Hepatocyte (in vitro differentiated cells): ENCODE measurements around the gene ZP2. TPM values are rescaled to one million over a fixed set of nuclear protein-coding genes. Genes with fewer than 3 reads are reported as not detected.

ENCODE experiments used
- DNase-seq: peaks from one replicate; pipeline ENCODE4 v3.0.0-alpha.2; 2016; ENCODE audit warnings: low spot score
- H2AFZ ChIP-seq: fragments of 200-600 bp; sonication (generic); 2 replicates; pipeline ENCODE4 v1.6.0; 2016; ENCODE audit warnings: antibody characterized with exemption, mild to moderate bottlenecking
- H3K27ac ChIP-seq: fragments of 200-600 bp; sonication (generic); 2 replicates; pipeline ENCODE4 v1.5.1; 2016; ENCODE audit warnings: mild to moderate bottlenecking
- H3K27me3 ChIP-seq: fragments of 200-600 bp; sonication (generic); 2 replicates; pipeline ENCODE4 v1.6.1; 2016
- H3K36me3 ChIP-seq: fragments of 200-600 bp; sonication (generic); replicated peaks from 2 replicates; pipeline ENCODE4 v1.5.1; 2016; ENCODE audit warnings: low read depth; ENCODE audit not compliant: insufficient read depth
- H3K4me1 ChIP-seq: fragments of 200-600 bp; sonication (generic); 2 replicates; pipeline ENCODE4 v1.5.1; 2016; ENCODE audit warnings: mild to moderate bottlenecking, moderate library complexity; ENCODE audit not compliant: insufficient read depth
- H3K4me2 ChIP-seq: fragments of 200-600 bp; sonication (generic); 2 replicates; pipeline ENCODE4 v1.6.0; 2016
- H3K4me3 ChIP-seq: fragments of 200-600 bp; sonication (generic); 2 replicates; pipeline ENCODE4 v1.5.1; 2016; ENCODE audit warnings: mild to moderate bottlenecking
- H3K79me2 ChIP-seq: fragments of 200-600 bp; sonication (generic); 2 replicates; pipeline ENCODE4 v1.6.0; 2017; ENCODE audit warnings: mild to moderate bottlenecking
- H3K9me2 ChIP-seq: fragments of 200-600 bp; sonication (generic); replicated peaks from 2 replicates; pipeline ENCODE4 v1.6.0; 2017; ENCODE audit warnings: mild to moderate bottlenecking; ENCODE audit not compliant: insufficient read depth
- H3K9me3 ChIP-seq: fragments of 200-600 bp; sonication (generic); 2 replicates; pipeline ENCODE4 v1.5.1; 2016; ENCODE audit warnings: low read depth, mild to moderate bottlenecking
- H4K20me1 ChIP-seq: fragments of 200-600 bp; sonication (generic); 2 replicates; pipeline ENCODE4 v1.6.0; 2016; ENCODE audit warnings: mild to moderate bottlenecking; ENCODE audit not compliant: insufficient read depth, poor library complexity, severe bottlenecking
- CTCF ChIP-seq: fragments of 200-600 bp; sonication (generic); IDR thresholded peaks from 2 replicates; pipeline ENCODE4 v1.5.1; 2016; ENCODE audit warnings: antibody characterized with exemption, mild to moderate bottlenecking; ENCODE audit not compliant: poor library complexity
- EZH2 ChIP-seq: fragments of 200-600 bp; sonication (generic); IDR thresholded peaks from 2 replicates; pipeline ENCODE4 v1.6.1; 2016; ENCODE audit warnings: antibody characterized with exemption, mild to moderate bottlenecking, borderline replicate concordance
- EZH2phosphoT487 ChIP-seq: fragments of 200-600 bp; sonication (generic); IDR thresholded peaks from one replicate; pipeline ENCODE4 v1.6.1; 2018; ENCODE audit warnings: antibody characterized with exemption, mild to moderate bottlenecking, low read depth, moderate library complexity; ENCODE audit not compliant: unreplicated experiment, severe bottlenecking
- WGBS: methylation state at CpG from one replicate; pipeline ENCODE4 v1.1.6; 2016; ENCODE audit warnings: low lambda C conversion rate; ENCODE audit errors: missing lambda C conversion rate; 5-methylcytosine and 5-hydroxymethylcytosine counted together
- polyA plus RNA-seq: library from polyadenylated mRNA; unstranded; fragments of >200 nt; fragmentation: Nextera tagmentation; extraction: Ambion mirVana; gene quantifications from 2 replicates; pipeline ENCODE4 v1.2.1, GENCODE V29; 2016
- total RNA-seq: library from RNA; depleted of rRNA; stranded (reverse); fragments of >200 nt; gene quantifications from 2 replicates; pipeline ENCODE4 v1.2.3, GENCODE V29; 2014

Gene ZP2
- total and polyA plus RNA-seq, 2 experiments from 2014 or later = 0.20 TPM; not detected in 1

GRCh38 chr16:21219551-21219950 is 8.2 kb upstream of the ZP2 start:
- Histone ChIP-seq H3K27ac (no peak overlapping the region), H3K4me2 (no peak overlapping the region), H3K9me3 (no peaks in the 10 kb centered on the region), H3K9me2 (no peaks in the 10 kb centered on the region), H4K20me1 (no peaks in the 10 kb centered on the region), H3K36me3 (no peaks in the 10 kb centered on the region), H2AFZ (no peak overlapping the region), H3K27me3 (no peaks in the 10 kb centered on the region), H3K4me3 (no peak overlapping the region), H3K79me2 (no peaks in the 10 kb centered on the region), H3K4me1 (peaks cover 14% of the 10 kb centered on the region)
- WGBS = 97% methylated on average over 2 of the region's 2 CpGs
- DNase-seq = no peak
- TF ChIP-seq EZH2phosphoT487 (no peak), CTCF (no peak), EZH2 (no peak)

- peaks cover 6% of the 10 kb centered on the region for H3K4me1 ChIP-seq
- no peak for DNase-seq
- no peaks in the 10 kb centered on the region for H3K9me2 ChIP-seq
- H3K4me2 ChIP-seq = no peak overlapping the region
- H2AFZ ChIP-seq = no peak overlapping the region
- H3K36me3 ChIP-seq = no peaks in the 10 kb centered on the region
- no peaks in the 10 kb centered on the region for H3K9me3 ChIP-seq
- no peak overlapping the region for H3K4me3 ChIP-seq
- no peak overlapping the region for H3K27ac ChIP-seq
- H4K20me1 ChIP-seq = no peaks in the 10 kb centered on the region
- no peak for TF ChIP-seq CTCF
- TF ChIP-seq EZH2phosphoT487 = no peak
- TF ChIP-seq EZH2 = no peak
- H3K27me3 ChIP-seq = no peaks in the 10 kb centered on the region
- no peaks in the 10 kb centered on the region for H3K79me2 ChIP-seq
- WGBS = 57% methylated on average over 7 of the region's 7 CpGs
Measured at GRCh38 chr16:21218153-21218552, 6.8 kb upstream of the ZP2 start.

- H3K9me3 ChIP-seq = no peaks in the 10 kb centered on the region
- H2AFZ ChIP-seq = no peak overlapping the region
- no peaks in the 10 kb centered on the region for H3K9me2 ChIP-seq
- WGBS = 90% methylated on average over 2 of the region's 2 CpGs
- H4K20me1 ChIP-seq = no peaks in the 10 kb centered on the region
- no peaks in the 10 kb centered on the region for H3K27me3 ChIP-seq
- no peak for DNase-seq
- no peak overlapping the region for H3K4me2 ChIP-seq
- no peak overlapping the region for H3K27ac ChIP-seq
- no peaks in the 10 kb centered on the region for H3K79me2 ChIP-seq
- TF ChIP-seq CTCF (no peak), EZH2 (no peak), EZH2phosphoT487 (no peak)
- no peak overlapping the region for H3K4me3 ChIP-seq
- H3K36me3 ChIP-seq = no peaks in the 10 kb centered on the region
- H3K4me1 ChIP-seq = no peaks in the 10 kb centered on the region
Measured at GRCh38 chr16:21217121-21217520, 5.7 kb upstream of the ZP2 start.

GRCh38 chr16:21214086-21214485 is 2.7 kb upstream of the ZP2 start:
- no peak for DNase-seq
- WGBS = 81% methylated on average over 4 of the region's 4 CpGs
- no peaks in the 10 kb centered on the region for H3K9me2 ChIP-seq
- no peaks in the 10 kb centered on the region for H4K20me1 ChIP-seq
- no peaks in the 10 kb centered on the region for H3K27me3 ChIP-seq
- no peaks in the 10 kb centered on the region for H3K9me3 ChIP-seq
- no peak for TF ChIP-seq EZH2
- TF ChIP-seq CTCF = no peak
- TF ChIP-seq EZH2phosphoT487 = no peak
- H3K4me1 ChIP-seq = no peaks in the 10 kb centered on the region
- H3K4me2 ChIP-seq = no peak overlapping the region
- H3K27ac ChIP-seq = no peak overlapping the region
- H3K36me3 ChIP-seq = no peaks in the 10 kb centered on the region
- no peaks in the 10 kb centered on the region for H3K79me2 ChIP-seq
- H2AFZ ChIP-seq = no peak overlapping the region
- H3K4me3 ChIP-seq = no peak overlapping the region
